Ureter (tissue), 1 donor: ENCODE data around the gene CCM2. TPM values are rescaled to one million over a fixed set of nuclear protein-coding genes. Genes with fewer than 3 reads are reported as not detected.

ENCODE experiments used
- DNase-seq: peaks from one replicate; pipeline ENCODE4 v3.0.0-alpha.2; 2020; ENCODE audit warnings: low spot score
- total RNA-seq: library from RNA; stranded (reverse); gene quantifications from one replicate; pipeline ENCODE4 v1.2.4, GENCODE V29; 2023
- donor health status: DM: yes; HTN: yes; CAD: no.

CCM2 gene
- total RNA-seq, 1 donor from 2014 or later, result 31.1 TPM

DNA sequence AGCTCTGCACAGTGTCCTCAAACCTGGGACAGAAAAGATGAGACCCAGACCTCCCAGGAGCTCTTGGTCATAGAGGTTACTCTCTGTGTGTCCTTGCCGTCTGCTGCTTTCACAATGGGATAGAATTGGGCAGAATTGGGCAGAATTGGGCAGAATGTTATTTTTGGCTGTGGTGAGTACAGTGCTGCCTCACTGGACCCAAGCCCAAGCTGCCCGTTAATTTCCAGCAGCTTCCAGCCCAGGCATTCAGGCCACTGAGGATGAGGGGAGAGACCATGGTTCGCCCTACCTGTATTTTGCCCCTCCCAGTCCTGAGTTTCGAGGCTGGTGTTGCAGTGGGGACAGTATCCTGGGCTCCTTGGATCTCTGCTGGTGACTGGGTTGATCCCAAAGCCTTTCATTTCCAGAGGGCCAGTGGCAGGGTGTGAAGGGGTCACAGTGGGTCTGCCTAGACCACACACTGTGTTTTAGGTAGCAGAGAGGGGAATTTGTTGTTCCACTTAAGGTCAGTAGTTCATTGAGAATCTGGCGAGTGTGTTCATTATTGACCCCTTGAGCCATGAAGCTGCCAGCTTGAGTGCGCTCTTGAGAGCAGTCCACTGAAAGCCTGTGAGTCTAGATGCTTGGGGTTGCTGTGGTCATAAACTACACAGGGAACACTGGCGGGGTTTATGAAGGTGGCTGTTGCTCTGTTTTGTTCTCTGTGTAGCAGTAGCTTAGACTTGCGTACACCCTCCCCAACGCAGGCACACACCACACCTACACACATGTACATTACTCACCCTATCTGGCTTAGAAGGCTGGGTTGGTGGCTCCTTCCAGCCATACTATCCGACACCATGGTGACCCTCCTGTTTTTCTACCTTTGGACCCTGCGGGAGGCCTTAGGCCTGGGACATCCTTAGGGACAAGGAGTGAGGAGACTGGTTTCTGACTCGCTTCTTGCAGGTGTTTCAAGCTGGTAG is 65.3 kb downstream of the CCM2 start:
- no peak for DNase-seq

GRCh38 chr7:45066409-45066808 is 66.4 kb downstream of the CCM2 start:
- no peak for DNase-seq

- DNase-seq, result no peak
Measured at GRCh38 chr7:45067582-45067981, 67.6 kb downstream of the CCM2 start.

GRCh38 chr7:45068236-45069023 is 68.4 kb downstream of the CCM2 start:
- DNase-seq, result no peak

GRCh38 chr7:45069444-45070253 is 69.6 kb downstream of the CCM2 start:
- no peak for DNase-seq

DNA sequence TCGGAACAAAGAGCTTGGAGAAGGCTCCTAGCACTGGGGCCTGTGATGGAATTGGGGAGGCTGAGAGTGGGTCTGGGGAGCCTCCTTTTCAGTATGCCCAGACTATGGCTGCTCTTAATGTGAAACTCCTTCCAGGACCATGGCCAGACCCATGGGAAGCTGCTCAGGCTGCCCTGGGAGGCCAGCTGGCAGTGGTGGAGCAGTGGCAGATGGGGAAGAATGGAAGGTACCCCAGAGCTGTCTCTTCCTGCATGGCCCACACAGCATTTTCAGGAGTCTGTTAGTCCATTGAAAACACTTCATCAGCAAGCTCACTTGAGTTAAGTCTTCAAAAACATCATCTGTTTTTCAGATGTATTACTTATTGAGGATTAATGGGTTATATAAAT is 70.2 kb downstream of the CCM2 start:
- no peak for DNase-seq

DNA sequence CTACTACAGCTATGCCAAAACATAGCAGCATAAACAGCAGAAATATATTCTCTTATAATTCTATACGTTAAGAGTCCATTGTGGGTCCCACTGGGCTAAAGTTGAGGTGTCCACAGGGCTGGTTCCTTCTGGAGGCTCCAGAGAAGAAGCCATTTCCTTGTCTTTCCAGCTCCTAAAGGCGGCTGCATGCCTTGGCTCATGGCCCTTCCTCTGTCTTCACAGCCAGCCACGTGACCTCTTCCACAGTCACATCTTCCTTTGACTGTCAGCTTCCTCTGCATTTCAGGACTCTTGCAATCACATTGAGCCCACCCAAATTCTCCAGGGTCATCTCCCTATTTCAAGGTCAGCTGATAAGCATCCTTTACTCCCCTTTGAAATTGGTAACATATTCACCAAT is 71.5 kb downstream of the CCM2 start:
- no peak for DNase-seq

DNA sequence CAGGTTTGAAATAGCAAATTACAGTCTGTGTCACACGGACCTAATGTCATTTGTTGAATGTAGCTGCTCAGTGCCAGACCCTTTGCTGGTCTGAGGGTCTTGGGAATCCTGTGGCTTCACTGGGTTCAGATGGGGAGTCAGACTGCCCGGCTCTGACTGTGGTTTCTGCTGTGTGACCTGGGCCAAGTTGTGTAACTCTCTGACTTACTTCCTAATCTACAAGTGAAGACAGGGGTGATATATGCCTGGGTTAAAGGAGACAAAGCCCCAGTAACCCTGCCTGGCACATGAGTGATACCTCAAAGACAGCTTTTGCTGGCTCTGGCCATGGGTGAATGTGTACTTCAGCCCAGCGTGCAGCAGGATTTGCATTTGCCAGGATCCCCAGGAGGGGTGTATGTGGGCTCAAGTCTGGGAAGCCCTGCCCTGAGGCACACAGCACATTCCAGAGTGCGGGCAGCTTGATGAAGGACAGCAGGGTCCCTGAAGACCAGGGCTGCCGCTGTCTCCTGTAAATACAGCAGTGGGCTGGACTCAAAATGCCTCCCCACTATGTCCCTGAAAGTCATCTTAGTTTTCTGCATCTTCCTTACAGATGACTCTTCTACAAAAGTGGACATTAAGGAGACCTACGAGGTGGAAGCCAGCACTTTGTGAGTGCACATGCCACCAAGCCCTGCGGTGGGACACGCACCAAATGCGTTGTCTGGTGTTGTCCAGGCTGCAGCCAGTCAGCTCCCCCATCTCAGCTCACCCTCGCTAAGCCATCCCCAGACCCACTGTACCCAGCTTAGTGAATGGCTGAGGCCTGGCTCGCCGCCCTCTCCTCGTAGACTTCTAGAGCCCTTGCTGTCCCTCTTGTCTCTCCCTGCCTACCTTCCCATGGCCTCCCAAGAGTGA is 72.4 kb downstream of the CCM2 start:
- DNase-seq, result no peak

- DNase-seq, result no peak
Measured at GRCh38 chr7:45073031-45073785, 73.2 kb downstream of the CCM2 start.

DNA sequence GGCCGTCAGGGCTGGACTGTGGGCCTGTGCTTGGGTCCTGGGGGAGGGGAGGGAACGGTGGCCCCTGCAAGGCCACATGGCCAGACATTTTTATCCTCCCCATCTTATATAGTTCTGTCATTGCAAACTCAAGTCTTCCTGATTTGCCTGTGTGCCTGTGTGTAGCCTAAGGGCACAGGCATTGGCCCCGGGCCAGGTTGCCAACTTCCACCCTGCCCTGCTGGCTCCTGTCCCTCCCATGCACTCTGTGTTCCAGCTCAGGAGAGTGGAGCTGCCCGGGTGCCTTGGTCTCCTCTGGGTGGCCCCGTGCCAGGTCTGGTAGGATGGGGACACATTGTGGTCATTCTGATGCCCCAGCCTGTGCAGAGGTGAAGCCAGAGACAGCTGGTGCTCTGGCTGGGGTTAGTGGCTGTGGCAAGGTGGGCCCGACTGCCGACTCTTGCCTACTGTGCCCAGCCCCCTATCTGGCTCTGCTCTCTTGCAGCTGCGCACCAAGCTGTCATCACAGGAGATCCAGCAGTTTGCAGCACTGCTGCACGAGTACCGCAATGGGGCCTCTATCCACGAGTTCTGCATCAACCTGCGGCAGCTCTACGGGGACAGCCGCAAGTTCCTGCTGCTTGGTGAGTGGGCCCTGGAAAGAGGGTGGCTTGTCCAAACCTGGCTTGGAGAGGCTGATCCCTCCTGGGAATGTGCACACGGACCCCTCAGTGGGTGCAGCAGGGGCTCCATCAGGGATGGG is 74.0 kb downstream of the CCM2 start:
- no peak for DNase-seq

- DNase-seq, result no peak
Measured at GRCh38 chr7:45074528-45075354, 74.7 kb downstream of the CCM2 start.

DNA sequence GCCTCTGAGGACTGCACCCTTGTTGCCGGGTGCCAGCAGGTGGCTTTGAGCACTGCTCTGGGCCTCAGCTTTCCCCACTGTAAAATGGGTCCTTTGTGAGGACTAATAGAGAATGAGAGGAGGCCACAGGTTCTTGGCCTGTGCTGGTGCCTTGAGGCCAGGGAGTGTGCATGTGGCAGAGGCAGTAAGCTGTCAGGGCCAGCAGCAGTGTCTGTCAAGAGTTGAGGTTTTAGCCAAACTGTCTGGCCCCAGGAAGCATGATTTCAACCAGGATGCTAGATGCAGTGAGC is 75.3 kb downstream of the CCM2 start:
- DNase-seq, result no peak

- DNase-seq, result no peak
Measured at GRCh38 chr7:45075871-45076796, 76.1 kb downstream of the CCM2 start.

DNA sequence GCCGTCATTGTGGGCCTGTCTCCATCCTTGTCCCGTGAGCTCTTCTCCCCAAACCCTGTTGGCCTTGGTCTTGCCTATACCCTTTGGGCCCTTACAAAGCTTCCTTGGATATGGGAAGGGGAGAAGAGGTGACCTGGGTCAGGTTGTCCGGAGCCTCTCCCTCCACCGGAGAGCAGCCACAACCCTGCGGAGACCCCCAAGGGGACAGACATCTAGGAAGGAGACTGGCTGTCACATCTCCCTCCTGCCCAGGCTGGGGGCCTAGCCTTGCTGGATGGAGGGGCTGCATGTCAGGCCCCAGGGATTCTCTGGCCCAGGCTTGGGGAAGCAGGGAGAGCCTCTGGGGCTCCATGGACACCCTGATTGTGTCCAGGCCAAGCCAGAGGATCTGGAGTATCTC is 76.9 kb downstream of the CCM2 start:
- DNase-seq, result no peak

- no peak for DNase-seq
Measured at GRCh38 chr7:45077579-45077978, 77.6 kb downstream of the CCM2 start.

GRCh38 chr7:45078125-45078681 is 78.2 kb downstream of the CCM2 start:
- no peak for DNase-seq

GRCh38 chr7:45080265-45080957 is 80.4 kb downstream of the CCM2 start:
- no peak for DNase-seq
